NCI-H345 treated with DMSO at 0.1 percent for 48 hours (cell line): ENCODE measurements around the gene ANO2.

ENCODE experiments used
- DNase-seq: peaks from one replicate; lab custom pipeline; 2025; ENCODE audit not compliant: unreplicated experiment; lab: John Stamatoyannopoulos, UW

ANO2 gene

DNA sequence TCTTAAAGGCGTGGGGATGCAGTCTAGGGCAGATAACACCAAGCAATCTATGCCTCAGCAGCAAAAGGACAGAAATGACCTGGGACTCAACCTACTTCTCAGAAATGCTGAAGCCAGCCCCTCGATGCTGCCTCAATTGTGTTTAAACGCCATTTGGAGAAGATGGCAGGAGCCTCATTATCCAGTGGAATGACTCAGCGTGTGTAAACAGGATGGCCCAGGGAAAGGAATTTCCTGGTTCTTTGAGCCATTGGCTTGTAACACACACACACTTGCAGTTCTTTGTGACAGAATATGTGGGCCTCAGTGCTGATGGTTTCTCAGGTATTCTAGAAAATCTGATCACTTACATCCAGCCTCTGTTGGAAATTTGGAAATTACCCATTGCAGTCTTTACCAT lies 358.9 kb downstream of the ANO2 start:
- DNase-seq: no peak

DNA sequence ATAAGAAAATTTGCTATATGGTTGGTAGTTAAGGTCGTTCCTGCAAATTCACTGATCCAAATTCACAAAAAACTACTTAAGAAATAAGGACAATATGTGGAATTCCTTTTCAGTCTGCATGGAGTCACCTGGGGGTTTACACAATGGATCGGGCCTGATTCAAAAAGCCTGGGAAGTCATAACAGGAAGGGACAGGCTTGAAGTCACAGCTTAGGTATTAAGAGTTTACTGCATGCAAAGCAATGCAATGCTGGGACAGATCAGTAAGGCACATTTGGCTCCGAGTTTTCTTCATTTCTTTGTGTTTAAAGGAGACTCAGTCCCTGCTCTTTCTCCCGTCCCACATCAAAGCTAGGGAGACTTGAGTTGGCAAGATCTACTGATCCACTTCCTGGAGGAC lies 359.9 kb downstream of the ANO2 start:
- DNase-seq: no peak

DNA sequence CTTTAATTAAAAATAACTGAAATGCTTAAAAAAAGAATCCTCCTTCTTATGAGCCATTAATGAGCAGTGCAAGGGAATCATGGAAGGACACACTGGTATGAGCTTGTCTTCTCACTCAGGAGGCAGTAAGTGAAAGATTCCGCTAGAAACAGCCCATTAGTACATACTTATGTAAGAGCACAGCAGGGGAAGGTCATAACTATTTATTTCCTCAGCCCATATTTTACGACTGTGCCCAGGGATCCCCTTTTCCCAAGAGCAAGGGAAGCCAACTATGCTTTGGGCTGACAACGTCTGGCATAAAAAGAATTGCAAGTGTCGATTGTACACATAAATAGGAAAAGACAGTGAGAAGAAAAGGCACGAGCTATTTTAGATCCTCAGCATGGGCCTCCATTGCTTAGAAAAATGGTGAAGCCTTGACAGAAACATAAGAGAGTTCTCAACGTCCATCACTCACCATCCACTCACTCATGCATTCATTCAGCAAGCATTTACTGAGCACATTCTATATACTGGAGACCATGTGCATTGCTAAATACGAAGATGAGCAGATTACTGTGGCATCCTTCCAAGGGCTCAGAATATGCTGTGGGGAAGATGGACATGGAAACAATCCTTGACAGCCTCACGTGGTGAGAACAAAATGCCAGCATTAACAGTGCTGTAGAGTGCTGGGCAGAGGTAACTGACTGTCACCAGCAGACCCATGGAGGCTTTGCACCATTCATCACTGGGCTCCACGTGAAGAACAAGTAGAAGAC lies 360.5 kb downstream of the ANO2 start:
- no peak for DNase-seq

DNA sequence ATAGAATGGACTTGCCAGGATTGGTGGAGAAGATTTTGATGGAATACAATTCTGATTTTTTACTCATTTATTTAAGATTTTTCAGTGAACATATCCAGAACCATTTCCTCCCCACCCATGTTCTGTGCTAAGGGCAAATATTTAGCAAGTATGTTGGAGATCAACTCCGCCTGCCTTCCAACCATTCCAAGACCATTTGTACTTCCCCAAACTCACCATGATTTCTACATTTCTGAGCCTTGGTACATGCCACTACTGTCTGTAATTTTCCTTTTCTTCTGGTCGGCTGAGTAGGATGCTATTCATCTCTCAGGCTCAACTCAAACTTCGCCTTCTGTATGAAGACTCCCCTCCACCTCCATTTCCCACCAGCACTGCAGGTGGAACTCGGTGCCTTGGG lies 362.5 kb downstream of the ANO2 start:
- no peak for DNase-seq

DNA sequence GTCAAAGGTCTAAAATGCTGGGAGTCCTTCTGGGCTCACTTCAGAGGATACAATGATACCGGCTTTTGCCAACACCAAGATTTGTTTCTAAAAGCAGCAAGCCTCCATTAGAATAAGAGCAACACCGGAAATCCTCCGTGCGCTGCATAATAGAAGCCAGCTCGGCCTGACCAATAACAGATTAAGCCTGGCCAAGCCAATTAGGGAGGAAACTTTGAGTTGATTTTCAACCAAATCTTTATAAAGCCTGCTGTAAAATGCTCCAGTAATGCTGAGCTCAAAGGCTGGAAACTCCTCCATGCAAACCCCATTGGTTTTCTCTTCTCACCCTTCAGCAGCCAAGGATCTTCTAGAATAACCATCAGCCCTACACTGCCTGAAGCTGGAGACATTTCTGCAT lies 363.0 kb downstream of the ANO2 start:
- DNase-seq: no peak

DNA sequence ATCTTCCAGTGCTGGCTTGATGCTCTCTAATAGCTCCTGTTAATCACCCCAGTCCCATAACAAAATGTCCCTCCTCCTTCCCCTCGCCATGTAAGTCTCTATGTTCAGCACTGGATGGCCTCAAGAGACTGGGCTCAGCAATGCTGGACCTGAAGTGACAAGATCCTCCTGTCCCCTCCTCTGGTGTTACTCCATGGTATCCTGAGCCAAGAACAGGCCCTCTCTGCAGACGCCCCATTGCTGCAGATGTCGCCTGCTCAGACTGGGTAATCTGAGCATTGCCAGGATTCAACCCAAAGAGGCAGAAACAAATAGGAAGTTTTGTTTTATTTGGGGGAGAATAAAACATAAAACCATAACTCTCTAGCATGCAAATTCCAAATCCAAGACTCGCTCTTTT lies 363.4 kb downstream of the ANO2 start:
- DNase-seq: no peak

DNA sequence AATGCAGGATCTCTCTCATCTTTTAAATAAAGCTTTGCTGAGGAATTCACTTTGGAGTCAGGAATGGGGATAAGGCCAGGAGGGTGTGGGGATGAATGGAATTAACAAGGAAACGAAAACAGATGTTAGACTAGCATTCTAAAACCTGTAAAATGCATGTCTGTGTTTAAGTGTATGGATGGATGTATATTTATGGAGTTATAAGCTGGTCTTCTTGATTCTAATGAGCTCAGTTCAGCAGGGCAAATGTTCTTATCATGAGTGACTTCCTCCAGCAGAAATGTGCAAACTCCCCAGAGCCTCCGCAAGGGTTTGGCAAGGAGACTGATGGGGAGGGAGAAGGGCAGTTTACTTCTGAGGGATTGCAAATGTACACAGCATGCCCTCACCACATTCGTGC lies 364.0 kb downstream of the ANO2 start:
- DNase-seq: no peak

DNA sequence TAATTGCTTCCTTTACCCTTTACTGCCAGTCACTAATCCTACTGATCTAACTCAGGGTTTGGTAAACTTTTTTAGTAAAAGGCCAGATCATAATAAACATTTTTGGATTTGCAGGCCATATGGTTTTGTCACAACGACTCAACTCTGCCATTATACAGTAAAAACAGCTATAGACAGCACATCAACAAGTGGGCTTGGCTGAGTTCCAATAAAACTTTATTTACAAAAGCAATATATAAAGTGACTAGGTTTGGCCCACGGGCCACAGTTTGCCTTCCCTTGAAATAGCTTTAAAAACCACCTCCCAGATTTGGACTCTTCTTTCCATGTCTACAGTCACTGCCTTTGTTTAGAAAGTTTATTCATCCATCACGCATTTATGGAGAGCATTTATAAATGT lies 366.3 kb downstream of the ANO2 start:
- no peak for DNase-seq

DNA sequence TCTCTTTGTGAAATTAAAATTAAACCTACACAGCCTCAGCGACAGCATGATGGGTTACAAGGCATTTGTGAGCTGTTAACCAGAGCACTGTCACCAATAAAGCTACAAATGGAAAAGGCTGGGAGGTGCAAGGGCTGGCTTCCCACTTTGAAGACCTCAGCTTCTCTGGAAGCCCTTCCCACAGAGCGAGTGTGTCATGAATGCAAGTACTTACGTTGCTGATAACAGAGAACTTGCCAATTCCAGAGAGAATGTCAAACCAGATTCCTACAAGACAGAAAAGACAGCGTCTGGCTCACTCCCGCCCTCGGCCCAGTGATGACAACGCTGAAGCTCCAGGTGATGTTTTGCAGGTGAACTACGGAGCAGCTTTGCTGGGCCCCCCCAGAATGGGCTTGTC lies 367.3 kb downstream of the ANO2 start:
- no peak for DNase-seq

DNA sequence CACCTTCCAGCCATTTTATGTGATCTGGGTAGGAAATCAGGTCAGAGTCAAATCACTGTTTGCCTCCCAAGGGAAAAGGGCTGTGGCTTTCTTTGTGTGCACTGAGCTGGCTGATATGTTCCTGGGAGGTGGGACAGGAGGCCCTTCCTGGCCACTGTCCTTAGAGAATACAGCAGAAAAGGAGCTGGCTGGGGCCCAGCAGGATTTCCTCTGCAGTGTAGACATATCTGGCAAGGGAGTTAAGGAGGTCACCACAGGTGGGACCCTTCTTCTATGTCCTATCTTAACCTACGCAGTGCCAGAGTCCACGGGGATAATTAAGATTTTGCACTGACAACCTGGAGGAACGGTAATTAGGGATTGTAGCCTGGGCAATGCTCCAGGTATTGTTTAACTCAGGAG lies 367.8 kb downstream of the ANO2 start:
- no peak for DNase-seq

DNA sequence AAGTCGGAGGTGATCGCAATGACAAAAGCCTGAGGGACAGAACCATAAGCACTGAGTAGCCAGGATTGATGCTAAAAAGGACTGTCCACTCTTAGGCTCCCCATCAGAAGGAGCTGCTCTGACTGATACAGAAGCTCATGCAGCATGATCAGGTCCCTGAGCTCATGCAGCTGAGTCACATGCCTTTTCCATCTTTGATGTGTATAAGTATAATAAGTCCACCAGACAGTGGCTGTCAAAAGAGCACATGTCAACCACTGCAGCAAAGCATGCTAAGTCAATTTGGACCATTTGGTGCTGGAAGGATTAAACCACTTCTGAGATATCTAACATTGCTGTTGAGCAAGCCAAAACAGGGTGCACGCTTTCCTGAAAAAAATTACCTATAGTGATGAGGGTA lies 369.1 kb downstream of the ANO2 start:
- no peak for DNase-seq

DNA sequence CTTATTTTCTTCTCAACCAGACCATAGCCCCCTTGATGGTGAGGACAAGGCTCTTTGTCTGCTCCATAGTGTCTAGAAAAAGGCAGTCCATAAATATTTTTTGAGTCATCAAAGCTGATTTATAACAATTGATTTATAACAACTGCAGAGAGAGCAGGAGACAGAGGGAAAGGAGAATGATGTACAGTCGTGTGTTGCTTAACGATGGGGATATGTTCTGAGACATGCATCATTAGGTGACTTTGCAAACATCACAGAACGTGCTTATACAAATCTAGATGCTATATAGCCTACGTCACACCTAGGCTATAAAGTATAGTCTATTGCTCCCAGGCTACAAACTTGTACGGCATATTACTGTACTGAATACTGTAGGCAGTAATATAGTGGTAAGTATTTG lies 369.8 kb downstream of the ANO2 start:
- DNase-seq: no peak

DNA sequence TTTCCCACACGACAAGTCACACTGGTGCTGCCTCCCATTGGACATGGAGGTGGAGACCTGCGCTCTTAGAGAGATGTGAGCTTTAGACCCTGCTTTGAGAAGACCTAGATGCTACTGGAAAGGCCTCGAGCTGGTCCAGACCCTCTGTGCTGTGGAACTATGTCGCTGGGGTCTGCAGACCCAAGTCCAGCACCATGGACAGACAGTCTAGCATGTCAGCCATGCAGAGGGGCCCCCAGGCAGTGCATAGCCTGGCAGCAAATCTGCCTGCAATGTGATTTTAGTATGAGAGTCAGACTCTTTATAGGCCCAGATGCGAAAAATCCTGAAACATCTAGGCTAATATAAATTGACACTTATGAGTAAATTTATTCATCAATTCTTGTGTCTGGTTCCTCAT lies 371.7 kb downstream of the ANO2 start:
- DNase-seq: no peak

DNA sequence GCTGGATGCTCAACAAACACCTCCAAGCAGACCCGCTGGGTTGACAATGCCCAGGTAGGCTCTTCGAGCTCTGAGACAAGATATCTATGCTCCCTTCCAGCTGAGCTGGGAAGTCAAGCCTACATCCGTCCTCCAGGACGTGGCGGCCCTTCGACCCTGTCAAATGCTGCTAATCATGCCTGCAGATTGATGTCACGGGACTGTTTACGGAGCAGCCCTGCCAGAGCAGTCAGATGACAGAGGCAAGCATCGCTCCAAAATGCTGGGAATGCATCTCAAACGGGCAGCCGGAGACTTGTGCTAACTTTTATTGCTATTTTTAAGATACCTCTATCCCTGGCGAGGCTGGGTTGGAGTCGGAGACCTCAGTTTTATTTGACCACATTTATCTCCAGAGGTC lies 373.9 kb downstream of the ANO2 start:
- DNase-seq: no peak

DNA sequence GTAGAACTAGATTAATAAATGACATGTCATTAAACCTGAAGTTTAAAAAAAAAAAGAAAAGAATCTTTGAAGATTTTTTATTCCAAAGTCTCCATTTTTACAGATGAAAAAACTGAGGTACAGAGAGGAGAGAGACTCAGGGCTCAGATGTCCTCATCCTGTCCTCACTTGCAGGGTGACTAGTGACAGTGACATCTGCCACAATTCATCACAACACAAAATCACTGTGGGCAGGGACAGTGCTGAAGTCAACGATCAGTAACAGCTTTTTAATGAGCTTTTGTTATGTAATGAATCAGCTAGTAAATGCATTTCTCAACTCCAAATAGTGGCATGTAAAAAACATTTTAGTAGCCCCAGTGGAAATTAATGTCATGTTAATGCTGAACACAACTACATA lies 374.6 kb downstream of the ANO2 start:
- no peak for DNase-seq

DNA sequence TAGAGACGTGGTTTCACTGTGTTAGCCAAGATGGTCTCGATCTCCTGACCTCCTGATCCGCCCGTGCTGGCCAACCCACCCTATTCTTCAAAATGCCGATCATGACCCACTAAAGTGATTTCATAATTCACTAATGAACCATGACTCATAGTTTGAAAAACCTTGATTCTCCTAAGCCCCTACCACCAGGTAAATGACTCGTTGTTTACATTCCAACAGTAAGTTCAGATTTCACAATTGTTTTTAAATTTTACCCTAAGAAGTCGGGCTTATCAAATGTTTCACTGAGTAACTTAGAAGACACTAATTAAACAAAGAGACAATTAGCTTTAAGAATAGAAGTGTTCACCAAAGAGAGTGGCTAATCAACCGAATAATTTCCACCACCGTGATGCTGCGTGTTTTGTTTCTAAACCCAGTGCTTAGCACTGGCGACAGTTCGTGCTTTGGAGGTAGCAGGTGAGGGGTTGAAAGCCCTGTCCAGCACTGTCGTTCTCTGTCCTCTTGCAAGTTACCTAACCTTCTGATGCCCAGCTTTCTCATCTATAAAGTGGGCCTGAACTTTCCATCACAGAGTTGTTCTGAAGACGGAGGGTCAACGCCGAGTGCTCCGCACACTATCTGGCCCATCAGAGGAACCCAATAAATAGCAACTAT lies 376.6 kb downstream of the ANO2 start:
- DNase-seq: no peak

DNA sequence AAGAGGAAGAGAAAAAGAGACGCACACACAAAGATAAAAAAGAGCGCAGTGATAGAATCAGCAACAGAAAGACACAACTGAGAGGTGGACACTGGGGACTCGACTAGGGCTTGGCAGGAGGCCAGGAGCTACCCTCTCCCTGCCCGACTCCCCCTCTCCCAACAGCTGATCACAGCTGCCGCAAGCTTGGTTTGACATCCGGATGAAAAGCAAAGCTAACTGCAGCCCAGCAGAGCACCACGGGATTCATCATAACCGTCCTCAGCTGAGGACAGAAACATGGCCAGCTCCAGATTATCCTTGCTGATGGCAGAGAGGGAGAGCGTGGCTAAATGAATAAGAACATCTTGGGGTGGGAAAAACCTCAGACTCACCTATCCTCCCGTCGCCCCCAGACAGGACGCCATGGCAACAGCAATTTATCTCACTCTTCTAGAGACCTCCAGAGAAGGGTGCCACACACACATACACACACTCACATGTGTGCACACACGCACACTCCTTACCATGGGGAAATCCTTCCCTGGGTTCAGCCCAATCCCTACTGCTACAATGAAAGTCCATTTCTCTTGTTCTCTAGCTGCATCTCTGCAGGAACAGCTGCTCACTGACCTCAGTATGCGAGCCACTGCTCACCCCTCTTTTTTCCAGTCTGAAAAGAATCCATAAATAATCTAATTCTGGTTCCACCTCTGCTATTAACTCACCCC lies 377.9 kb downstream of the ANO2 start:
- DNase-seq: peak; percentile 37

DNA sequence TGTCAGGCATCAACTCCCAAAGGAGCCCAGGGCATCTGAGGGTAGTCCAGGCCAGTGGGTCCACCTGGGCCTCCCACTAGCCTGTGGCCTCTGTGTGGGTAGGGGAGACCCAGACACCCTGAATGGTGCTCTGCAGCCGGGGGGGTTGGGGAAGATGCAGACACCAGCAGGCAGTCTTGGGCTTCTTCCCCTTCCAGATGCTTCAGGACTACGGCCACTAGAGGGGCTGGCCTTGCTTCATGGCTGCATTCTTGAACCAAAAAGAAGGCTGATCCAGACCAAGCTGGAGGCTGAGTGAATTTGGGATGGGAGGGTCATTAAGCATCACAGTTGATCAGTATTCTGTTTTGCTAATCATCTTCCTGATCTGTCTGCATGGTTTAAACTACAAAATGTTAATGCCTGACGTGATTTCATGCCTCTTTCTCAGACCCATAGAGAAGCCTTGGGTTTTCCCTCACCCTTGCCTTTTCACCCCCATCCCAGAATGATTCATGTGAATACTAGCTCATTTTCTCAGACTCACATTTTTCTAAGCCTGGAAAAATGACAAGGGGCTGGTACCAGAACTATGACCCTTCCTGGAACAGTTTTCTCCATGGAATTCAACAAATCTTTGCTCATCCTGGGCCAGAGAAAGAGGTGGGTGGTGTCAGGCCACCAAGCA lies 379.0 kb downstream of the ANO2 start:
- no peak for DNase-seq

DNA sequence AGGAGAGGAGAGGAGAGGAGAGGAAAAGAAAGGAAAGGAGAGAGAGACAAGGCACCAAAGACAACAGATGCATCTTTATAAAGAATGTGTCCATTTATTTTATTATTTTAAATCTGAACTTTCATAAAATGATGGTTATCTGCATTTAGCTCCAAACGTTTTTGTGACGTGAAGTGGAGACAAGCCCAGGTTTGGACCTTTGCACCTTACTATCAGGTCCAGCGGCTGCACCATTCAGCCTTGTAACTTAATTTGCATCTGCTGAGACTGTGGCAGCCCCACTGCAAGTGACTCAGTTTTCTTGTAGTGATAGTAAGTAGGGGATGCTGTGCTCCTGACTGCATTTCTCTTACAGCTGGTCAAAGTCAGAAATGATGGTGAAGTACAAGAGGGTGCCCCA lies 382.5 kb downstream of the ANO2 start:
- DNase-seq: no peak

DNA sequence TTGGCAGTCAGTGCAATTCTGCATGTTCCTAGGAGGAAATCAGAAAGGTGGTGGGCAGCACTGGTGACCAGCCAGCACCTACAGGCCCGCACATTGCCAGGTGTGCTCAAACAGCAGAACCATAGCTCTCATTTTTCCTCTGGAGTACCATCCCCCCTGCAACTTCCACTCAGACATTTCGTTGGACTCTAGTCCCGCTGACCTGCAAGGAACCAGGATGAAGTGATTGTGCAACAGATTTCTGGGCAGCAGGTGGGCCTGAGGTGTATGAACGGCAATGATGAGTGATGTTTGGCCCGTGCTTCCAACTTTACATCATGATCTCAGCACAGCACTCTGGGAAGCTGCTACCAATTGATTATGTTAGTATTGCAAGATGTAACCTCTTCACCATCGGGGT lies 383.2 kb downstream of the ANO2 start:
- no peak for DNase-seq

DNA sequence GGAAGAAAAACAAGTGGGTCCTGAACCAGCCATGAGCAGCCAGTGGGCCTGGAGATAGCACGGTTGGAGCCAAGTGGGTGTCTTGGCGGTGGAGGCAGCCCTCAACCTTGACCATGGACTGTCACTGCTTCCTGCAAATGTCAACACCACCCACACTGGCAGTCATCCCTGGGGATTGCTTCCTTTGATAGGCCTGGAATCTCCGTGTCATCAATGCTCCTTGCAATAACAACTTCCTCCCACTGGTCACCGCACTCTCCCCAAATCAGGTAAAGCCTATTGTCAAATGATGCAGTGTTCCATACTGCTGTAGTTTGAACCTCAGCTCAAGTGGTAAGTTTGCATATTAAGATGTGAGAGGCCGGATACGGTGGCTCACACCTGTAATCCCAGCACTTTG lies 384.0 kb downstream of the ANO2 start:
- no peak for DNase-seq

DNA sequence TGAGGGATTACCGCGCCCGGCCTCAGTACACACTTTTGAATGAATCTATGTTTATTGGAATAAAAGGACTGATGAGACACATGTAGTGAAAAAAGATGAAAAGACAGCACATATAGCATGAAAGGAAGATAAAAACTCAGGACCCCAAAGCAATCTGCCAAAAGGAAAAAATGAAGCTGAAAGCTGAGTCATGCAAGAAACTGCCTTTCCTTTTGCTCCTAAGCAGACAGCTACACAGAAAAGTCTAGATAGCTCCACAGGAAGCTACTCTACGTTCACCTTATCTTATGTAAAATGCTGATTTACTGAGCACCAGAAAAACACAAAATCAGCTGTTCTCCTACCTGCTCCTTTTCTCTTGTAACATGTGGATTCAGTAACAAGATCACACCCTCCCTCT lies 384.8 kb downstream of the ANO2 start:
- no peak for DNase-seq
